ENCODE measurements around the gene LILRB5.

- peak in 1 of 5 experiments; percentile 10 for TF ChIP-seq CTCF (IDR thresholded peaks at IDR 0.05)
- TF ChIP-seq POLR2A (IDR thresholded peaks at IDR 0.05): no peak
These were observed 48.9 kb downstream of the LILRB5 start for GRCh38 chr19:54207983-54208783.
